HG03280 (cell line): ENCODE results near the gene PGA5.
"Not testable (repeated sequence)": the region's sequence is repeated elsewhere in the genome, so short reads cannot be mapped to it uniquely, and the experiment has no call there.

ENCODE experiments used
- ATAC-seq: cut with Tn5 transposase; IDR thresholded peaks from one replicate; pipeline ENCODE4 v1.9.1; 2021; ENCODE audit warnings: mild to moderate bottlenecking, moderate library complexity; ENCODE audit not compliant: unreplicated experiment

Gene PGA5

DNA sequence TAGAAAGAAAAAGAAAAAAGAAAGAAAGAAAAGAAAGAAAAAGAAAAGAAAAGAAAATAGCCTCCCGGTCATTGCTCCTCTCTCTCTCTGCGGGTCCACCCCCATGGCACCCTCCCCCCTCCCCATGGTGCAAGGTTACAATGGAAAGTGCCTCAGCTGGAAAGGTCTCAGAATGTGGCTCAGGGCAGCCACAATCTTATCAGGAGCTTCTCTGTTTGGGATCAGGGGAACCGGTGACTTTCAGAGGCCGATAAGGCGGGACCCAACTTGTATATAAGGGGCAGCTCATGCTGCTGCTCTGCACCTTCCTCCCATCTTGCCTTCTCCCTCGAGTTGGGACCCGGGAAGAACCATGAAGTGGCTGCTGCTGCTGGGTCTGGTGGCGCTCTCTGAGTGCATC is at the start of gene PGA5:
Gene PGA5, plus strand, starts transcription at position 301 of the 400 bp plus-strand sequence. Its CDS starts 52 bp downstream, at position 353.
- not testable (repeated sequence) for ATAC-seq

DNA sequence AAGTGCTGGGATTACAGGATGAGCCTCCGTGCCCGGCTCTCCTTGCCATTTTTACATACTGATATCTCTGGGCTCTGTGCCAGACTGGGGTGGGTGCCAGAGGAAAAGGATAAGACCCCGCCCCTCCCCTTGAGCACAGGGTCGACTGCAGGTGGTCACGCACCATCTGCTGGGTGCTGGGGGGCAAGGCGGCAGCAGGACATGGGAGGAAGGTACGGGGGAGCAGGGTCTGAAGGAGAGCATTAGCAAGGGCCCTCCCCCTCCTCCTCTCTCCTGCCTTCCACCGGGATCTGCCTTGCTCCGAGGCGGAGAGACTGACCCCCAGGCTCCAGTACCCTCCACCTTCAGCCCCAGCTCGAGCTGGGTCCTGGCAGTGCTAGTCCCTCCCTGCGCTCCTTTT is 47.4 kb upstream of the PGA5 start:
- no peak for ATAC-seq

DNA sequence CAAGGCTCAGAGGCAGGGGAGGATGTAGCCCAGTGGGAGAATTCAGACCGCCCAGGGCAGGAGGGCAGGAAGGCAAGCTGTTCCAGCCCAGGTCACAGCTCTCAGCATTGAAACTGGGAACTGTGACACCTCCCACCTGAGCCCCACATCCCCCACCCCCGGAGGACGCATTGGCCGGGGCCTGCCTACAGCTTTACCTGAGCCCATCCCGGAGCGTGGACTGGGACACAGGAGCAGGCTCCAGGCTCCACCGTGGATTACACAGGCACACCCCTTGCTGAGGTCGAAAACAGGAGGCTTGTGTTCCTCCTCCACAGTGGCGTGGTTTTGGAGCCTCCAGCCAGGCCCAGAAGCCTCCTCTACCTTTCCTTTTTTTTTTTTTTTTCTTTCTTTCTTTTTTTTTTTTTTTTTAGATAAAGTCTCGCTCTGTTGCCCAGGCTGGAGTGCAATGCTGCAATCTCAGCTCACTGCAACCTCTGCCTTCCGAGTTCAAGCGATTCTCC is 46.8 kb upstream of the PGA5 start:
- ATAC-seq, result no peak

GRCh38 chr11:61194981-61195695 is 45.8 kb upstream of the PGA5 start:
- ATAC-seq, result no peak

GRCh38 chr11:61195719-61196118 is 45.3 kb upstream of the PGA5 start:
- ATAC-seq, result no peak

DNA sequence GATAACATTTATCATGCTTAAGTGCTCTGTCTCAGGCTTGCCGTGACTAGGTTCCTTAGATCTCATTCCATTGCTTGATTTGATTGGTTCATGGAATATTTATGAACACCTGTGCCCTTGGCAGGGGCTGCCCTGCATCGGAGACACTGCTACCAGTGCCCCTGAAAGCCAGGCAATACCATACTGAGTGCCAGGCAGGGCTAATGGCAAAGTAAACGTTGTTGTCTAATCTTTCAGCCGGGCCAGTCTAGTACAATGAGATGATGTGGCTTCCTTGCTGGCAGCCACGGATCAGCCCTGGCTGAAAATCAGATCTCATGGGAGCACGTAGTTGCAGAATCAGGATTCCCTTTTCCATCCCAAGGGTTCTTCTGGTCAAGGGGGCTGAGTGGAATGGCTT is 42.6 kb upstream of the PGA5 start:
- ATAC-seq, result no peak

- ATAC-seq, result no peak
These were observed 41.9 kb upstream of the PGA5 start for GRCh38 chr11:61198948-61199523.

DNA sequence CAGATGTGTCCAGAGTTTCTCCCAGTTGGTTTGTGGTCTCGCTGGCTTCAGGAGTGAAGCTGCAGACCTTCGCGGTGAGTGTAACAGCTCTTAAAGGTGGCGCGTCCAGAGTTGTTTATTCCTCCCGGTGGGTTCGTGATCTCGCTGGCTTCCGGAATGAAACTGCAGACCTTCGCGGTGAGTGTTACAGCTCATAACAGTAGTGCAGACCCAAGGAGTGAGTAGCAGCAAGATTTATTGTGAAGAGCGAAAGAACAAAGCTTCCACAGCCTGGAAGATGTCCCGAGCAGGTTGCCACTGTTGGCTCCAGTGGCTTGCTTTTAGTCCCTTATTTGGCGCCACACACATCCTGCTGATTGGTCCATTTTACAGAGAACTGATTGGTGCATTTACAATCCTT is 39.5 kb upstream of the PGA5 start:
- no peak for ATAC-seq

- not testable (repeated sequence) for ATAC-seq
These were observed 37.8 kb upstream of the PGA5 start, which contains the start of gene PGA3 for GRCh38 chr11:61202950-61203746. Gene PGA3 (plus strand): TSS chr11:61203515. CDS start chr11:61203565, 50 bp downstream.

DNA sequence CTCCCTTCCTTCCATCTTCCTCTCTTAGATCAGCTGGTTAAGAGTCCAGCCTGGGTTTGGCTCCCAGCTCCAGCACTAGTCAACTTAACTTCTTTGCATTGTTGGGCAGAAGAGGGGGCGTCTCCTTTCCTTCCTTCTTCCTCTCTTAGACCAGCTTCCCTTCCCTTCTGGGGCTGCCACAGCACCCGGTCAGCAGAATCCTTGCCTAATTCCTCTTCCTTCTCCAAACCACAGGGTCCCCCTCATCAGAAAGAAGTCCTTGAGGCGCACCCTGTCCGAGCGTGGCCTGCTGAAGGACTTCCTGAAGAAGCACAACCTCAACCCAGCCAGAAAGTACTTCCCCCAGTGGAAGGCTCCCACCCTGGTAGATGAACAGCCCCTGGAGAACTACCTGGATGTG is 37.1 kb upstream of the PGA5 start:
- not testable (repeated sequence) for ATAC-seq

GRCh38 chr11:61204502-61205059 is 36.4 kb upstream of the PGA5 start:
- ATAC-seq, result not testable (repeated sequence)

- ATAC-seq, result not testable (repeated sequence)
These were observed 33.2 kb upstream of the PGA5 start for GRCh38 chr11:61207636-61208310.

DNA sequence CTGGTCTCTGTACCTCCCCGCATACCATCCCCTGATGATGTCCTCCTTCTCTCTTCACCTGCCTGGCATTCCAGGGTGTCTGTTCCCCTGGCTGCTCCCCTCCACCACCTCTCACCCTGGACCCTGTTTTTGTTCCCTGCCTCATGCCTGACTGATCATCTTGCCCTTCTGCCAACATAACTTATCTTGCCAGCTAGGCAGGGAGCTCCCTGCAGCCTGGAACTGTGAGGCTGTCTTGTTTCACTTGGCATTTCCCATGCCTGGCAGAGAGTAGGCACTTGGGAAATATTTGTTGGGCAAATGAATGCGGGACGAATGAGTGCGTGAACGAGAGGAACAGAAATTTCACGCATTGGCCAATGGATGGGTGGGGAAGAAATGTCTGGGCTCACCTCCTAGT is 30.3 kb upstream of the PGA5 start:
- not testable (repeated sequence) for ATAC-seq

DNA sequence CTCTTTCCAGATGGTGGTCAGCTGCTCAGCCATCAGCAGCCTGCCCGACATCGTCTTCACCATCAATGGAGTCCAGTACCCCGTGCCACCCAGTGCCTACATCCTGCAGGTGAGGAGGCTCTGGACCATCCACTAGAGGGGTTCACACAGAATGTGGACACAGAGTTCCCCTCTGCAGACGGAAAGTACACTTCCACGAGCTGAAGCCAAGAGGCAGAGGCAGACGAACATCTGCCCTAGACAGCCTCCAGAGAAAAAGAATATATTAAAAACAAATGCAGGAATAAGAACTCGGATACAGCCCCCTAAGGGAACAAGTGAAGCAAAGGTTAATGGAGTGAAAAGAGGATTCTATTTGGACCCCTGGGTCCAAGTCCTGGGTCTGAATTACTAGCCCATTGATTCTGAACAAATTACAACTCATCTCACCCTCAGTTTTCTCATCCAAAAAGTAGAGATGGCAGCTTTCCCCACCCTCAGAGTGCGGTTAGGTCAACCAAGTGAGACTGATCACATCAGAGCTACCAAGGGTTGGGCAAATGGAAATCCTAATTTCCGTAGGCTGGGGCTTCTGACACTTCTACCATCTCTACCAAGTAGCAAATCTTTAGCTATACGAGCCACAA is 29.5 kb upstream of the PGA5 start:
- ATAC-seq, result not testable (repeated sequence)

DNA sequence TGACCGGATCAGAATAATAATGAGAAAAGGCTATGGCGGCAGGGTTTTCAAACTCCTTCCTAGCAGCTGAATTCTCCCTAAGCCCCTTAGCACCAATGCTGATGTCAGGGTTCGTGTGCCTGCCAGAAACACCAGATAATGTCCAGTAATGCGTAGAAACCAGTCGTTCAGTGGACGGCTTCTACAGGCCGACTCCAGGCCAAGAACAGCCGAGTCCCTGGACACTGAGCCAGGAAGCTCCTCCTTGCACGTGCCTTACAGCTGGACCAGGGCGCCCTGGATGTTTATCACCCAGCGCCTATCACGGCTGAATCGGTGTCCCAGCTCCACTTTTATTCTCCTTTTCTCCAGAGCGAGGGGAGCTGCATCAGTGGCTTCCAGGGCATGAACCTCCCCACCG is 28.8 kb upstream of the PGA5 start:
- not testable (repeated sequence) for ATAC-seq

DNA sequence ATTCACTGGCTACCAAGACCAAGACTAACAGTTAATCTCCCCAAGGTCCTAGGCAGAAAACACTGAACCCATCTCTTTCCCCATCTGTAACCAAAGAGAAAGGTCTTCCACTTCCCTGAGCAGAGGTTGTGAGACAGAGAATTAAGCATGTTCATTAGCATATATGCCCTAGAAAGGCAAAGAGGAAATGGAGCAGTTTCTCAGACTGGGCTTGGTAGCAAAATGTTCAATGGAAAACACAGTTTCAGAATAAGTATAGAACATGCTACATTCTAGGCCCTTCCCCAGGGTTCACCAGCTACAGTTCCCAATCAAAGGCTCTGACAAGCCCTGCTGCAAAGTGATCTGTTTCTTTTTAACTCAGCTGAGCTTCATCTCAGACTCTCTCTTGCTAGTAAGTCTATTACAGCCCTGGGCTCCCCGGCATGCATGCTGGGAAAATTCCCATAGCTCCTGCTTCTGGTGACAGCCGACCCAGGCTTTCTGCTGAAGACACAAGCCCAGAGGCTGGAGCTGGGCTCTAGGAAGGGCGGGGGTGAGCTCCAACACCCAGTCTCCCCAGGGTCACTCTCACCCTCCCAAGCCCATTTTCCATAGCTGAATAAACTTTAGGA is 27.2 kb upstream of the PGA5 start:
- not testable (repeated sequence) for ATAC-seq

DNA sequence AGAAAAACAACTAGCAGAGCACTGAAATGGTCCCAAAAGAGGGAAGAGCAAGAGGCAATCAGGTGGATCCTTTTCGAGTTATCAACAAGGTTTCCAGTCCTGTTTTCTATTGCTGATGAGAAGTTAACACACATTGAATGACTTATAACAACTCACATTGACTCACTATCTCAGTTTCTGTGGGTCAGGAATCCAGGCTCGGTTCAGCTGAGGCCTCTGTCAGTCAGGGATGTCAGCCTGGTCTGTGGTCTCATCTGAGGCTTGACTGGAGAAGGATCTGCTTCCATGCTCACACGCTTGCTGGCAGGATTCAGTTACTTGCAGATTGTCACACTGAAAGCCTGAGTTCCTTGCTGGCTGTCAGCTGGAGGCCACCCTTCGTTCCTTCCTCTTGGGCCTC is 22.7 kb upstream of the PGA5 start:
- not testable (repeated sequence) for ATAC-seq

GRCh38 chr11:61219016-61219415 is 22.0 kb upstream of the PGA5 start:
- ATAC-seq, result not testable (repeated sequence)

DNA sequence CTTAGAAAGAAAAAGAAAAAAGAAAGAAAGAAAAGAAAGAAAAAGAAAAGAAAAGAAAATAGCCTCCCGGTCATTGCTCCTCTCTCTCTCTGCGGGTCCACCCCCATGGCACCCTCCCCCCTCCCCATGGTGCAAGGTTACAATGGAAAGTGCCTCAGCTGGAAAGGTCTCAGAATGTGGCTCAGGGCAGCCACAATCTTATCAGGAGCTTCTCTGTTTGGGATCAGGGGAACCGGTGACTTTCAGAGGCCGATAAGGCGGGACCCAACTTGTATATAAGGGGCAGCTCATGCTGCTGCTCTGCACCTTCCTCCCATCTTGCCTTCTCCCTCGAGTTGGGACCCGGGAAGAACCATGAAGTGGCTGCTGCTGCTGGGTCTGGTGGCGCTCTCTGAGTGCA is 18.9 kb upstream of the PGA5 start, which contains the start of gene PGA4:
Gene PGA4, plus strand, starts transcription at position 301 of the 400 bp plus-strand sequence. Its CDS starts 54 bp downstream, at position 355.
- ATAC-seq, result not testable (repeated sequence)
